HG03045 (cell line): ENCODE results near the gene TPCN2.

Source experiments
- ATAC-seq: cut with Tn5 transposase; IDR thresholded peaks from one replicate; pipeline ENCODE4 v1.9.1; 2021; ENCODE audit warnings: mild to moderate bottlenecking, moderate library complexity; ENCODE audit not compliant: unreplicated experiment

The TPCN2 gene

GRCh38 chr11:69055598-69056516 is 7.1 kb downstream of the TPCN2 start:
- ATAC-seq = peak; percentile 44

- no peak for ATAC-seq
Observed at GRCh38 chr11:69057236-69057635, 8.5 kb downstream of the TPCN2 start.

GRCh38 chr11:69057801-69058200 is 9.1 kb downstream of the TPCN2 start:
- no peak for ATAC-seq

GRCh38 chr11:69058511-69059270 is 10.0 kb downstream of the TPCN2 start:
- no peak for ATAC-seq

- ATAC-seq = no peak
Observed at GRCh38 chr11:69059429-69059828, 10.7 kb downstream of the TPCN2 start.

- no peak for ATAC-seq
Observed at GRCh38 chr11:69059985-69060384, 11.3 kb downstream of the TPCN2 start.

- no peak for ATAC-seq
Observed at GRCh38 chr11:69060806-69061712, 12.3 kb downstream of the TPCN2 start.

GRCh38 chr11:69061713-69062053 is 13.0 kb downstream of the TPCN2 start:
- no peak for ATAC-seq

- no peak for ATAC-seq
Observed at GRCh38 chr11:69062169-69062855, 13.6 kb downstream of the TPCN2 start.

- no peak for ATAC-seq
Observed at GRCh38 chr11:69062873-69063651, 14.3 kb downstream of the TPCN2 start.

- no peak for ATAC-seq
Observed at GRCh38 chr11:69063652-69064260, 15.0 kb downstream of the TPCN2 start.

GRCh38 chr11:69064394-69064957 is 15.7 kb downstream of the TPCN2 start:
- ATAC-seq = no peak

- no peak for ATAC-seq
Observed at GRCh38 chr11:69065147-69065710, 16.5 kb downstream of the TPCN2 start.

- no peak for ATAC-seq
Observed at GRCh38 chr11:69066122-69067112, 17.7 kb downstream of the TPCN2 start.

- no peak for ATAC-seq
Observed at GRCh38 chr11:69067200-69067599, 18.5 kb downstream of the TPCN2 start.

GRCh38 chr11:69071086-69071800 is 22.5 kb downstream of the TPCN2 start:
- ATAC-seq = no peak

GRCh38 chr11:69071956-69072355 is 23.2 kb downstream of the TPCN2 start:
- ATAC-seq = no peak
